ENCODE data around the gene ARL9.
A peak's percentile ranks its signal among the peaks of the same experiment; 100 is the strongest.
"Not testable (repeated sequence)": the region's sequence is repeated elsewhere in the genome, so short reads cannot be mapped to it uniquely, and the experiment has no call there.

ARL9 gene

DNA sequence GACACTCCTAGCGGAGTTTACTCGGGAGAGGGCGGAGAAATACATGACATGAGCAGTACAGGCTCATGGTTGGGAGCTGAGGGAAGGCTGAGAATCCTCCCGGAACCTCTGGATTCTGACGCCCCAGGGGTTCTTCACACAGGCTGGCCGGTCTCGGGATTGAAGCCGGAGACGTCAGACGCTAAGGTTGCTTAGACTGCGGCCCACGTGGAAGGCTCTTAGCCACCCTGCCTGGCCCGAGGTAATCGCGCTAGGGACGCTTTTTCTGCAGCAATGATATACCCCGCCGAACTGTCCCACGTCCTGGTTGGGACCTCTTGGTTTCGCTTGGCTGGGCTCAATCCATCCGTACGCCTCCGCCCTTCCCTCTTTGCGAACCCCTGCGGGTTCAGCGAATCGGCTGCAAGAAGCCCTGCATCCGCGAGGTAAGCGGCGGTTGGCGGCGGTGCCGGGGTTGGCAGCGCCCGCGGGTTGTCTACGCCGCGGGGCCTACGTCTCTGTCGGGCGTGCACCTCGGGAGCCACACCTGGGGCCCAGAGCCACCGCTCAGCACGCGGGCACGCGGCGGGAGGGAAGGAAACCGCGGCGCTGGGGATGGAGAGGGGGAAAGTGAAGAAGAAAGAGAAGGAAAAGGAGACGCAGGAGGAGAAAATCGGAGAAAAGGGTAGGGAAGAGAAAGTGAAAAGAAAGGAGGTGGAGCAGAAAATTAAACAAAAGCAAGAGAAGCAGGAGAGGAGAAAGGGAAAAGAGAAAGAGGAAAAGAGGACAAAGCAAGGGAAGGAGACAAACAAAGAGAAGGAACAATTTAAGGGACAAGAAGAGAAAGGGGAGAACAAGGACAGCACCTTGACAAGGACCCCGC, at the start of gene ARL9:
Gene ARL9, plus strand, starts transcription at position 523 of the 862 bp plus-strand sequence. Its CDS starts 72 bp downstream, at position 595.
- DNase-seq (ENCODE audit: low spot score), result peak; percentile 78

- DNase-seq (ENCODE audit: low spot score), result no peak
Measured at GRCh38 chr4:56460085-56460484, 45.5 kb upstream of the ARL9 start.

DNA sequence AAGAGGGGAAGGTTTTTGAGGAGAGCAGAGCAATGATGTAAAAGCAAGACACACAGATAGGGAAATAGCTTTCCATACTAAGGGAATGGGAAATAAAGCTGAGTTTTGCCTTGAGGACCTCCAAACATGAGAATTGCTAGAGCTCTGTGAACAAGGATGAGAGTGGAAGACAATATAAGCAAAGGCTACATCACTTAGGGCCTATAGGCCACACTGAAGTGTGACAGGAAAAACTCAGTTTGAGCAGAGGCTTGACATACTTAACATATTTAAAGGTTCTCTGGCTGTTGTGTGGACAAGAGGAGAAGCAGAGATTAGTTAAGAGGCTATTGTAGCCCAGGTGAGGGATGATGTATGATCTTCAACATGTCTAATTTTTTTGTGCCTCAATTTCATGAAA, 43.4 kb upstream of the ARL9 start:
- no peak for DNase-seq (ENCODE audit: low spot score)

GRCh38 chr4:56463711-56464110, 41.9 kb upstream of the ARL9 start:
- DNase-seq (ENCODE audit: low spot score), result no peak

GRCh38 chr4:56464581-56464980, 41.0 kb upstream of the ARL9 start:
- DNase-seq (ENCODE audit: low spot score), result no peak

GRCh38 chr4:56465599-56466295, 39.8 kb upstream of the ARL9 start:
- peak; percentile 40 for DNase-seq (ENCODE audit: low spot score)

DNA sequence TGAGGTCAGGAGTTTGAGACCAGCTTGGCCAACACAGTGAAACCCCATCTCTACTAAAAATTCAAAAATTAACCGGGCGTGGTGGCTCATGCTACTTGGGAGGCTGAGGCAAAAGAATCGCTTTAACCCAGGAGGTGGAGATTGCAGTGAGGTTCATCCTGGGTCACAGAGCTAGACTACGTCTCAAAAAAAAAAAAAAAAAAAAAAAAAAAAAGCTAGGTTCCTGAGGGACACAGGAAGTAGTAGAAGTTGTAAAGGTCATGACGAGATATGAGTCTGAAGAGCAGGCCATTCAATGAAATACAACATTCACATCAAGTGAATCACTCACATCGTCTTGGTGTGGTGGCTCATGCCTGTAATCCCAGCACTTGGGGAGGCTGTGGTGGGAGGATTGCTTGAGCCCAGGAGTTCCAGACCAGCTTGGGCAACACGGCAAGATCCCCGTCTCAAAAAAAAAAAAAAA, 39.3 kb upstream of the ARL9 start:
- not testable (repeated sequence) for DNase-seq (ENCODE audit: low spot score)

GRCh38 chr4:56466910-56467283, 38.7 kb upstream of the ARL9 start:
- DNase-seq (ENCODE audit: low spot score), result no peak

GRCh38 chr4:56467284-56468096, 38.1 kb upstream of the ARL9 start, which contains the start of gene SRP72:
TSS of gene SRP72 (plus strand) at chr4:56467617. CDS start at chr4:56467636, 19 bp downstream.
- DNase-seq (ENCODE audit: low spot score), result peak; percentile 91

GRCh38 chr4:56468097-56468422, 37.5 kb upstream of the ARL9 start:
- DNase-seq (ENCODE audit: low spot score), result peak; percentile 46

GRCh38 chr4:56469489-56470210, 35.9 kb upstream of the ARL9 start:
- DNase-seq (ENCODE audit: low spot score), result no peak

GRCh38 chr4:56475917-56476316, 29.7 kb upstream of the ARL9 start:
- no peak for DNase-seq (ENCODE audit: low spot score)

DNA sequence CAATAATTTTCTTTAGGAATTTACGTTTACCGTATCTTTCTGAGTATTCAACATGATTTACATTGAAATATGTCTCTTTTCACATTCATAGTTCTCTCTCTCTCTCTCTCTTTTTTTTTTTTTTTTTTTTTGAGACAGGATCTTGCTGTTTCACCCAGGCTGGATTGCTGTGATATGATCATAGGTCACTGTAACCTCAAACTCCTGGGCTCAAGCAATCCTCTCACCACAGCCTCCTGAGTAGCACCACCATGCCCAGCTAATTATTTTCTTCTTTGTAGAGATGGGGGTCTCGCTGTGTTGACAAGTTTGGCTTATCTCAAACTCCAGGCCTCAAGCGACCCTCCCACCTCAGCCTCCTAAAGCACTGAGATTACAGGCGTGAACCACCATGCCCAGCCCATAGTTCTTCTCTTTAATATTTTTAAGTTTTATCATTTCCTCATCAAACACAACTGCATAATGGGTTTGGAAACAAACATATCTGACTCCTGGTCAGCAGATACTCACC, 28.3 kb upstream of the ARL9 start:
- DNase-seq (ENCODE audit: low spot score), result no peak

DNA sequence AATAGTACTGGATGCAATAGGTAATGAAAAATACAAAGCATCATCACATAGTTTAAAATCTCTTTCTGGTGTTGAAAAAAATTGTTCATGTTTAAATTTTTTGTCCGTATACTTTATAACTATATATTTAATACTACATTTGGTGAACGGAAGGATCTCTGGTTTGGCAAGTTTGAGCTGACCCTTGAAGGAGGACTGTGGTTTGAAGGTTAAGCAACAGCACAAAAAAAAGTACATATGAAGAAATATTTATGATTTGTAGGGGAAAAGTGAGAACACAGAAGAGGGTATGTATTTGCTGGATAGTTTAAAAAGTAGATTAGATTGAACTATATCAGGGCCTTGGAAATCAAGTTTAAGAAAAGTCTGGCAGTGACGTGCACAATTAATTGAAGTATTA, 24.9 kb upstream of the ARL9 start:
- DNase-seq (ENCODE audit: low spot score), result no peak

- no peak for DNase-seq (ENCODE audit: low spot score)
Measured at GRCh38 chr4:56496241-56496640, 9.3 kb upstream of the ARL9 start.

- no peak for DNase-seq (ENCODE audit: low spot score)
Measured at GRCh38 chr4:56511098-56511497, 5.5 kb downstream of the ARL9 start.

- no peak for DNase-seq (ENCODE audit: low spot score)
Measured at GRCh38 chr4:56512166-56512565, 6.6 kb downstream of the ARL9 start.

DNA sequence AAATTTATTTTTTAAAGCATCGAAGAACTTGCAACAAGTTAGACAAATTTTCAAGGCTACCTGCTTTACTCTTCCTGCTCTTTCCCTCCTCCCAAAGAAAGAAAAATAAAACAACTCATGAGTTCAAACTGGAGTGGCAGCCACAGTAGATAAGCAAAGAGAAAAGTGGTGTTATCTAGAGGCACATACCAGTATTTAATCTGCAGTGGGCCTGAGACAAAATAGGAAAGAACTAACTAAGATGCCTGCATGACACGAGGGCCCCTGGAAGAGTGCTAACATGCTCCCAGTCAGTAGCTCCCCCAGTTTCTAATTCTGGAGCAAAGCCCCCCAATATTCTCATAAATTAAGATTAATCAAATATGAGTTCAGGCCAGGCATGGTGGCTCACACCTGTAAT, 7.9 kb downstream of the ARL9 start:
- DNase-seq (ENCODE audit: low spot score), result no peak

DNA sequence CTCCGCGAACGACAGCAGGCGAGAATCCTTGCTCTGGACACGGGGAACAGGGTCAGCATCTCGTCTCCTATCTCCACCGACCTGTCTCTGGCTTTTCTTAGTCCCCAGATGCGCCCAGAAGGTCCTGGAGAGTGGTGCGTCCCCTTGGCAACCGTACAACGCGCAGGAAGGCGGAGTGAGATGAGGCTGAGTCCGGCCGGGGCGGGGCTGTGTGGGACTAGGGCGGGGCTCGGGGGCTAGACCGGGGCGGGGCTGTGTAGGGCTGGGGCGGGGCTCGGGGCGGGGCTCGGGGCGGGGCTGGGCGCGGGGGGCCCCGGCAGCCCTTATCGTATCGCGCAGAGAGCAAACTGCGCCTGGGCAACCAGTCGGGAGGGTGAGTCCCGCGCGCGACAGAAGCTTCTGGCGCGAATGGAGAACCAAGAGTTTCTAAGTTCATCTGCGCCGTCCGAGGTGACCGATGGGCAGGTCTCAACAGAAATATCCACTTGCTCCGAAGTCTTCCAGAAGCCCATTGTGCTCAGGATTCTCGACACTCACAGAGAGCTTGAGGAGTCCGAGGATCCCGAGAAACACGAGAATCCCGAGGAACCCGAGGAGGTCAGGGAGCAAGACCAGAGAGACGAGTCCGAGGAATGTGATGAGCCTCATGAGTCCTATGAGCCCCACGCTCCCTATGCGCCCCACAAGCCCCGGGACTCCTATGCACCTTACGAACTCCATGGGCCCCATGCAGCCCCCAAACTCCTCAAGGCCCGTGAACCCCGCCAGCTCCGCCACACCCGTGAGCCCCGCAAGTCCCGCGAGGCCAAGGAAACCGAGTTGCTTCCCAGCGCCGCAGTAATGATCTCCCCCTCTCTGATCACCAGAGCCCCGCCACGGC, 24.9 kb downstream of the ARL9 start:
- DNase-seq (ENCODE audit: low spot score), result peak; percentile 94

GRCh38 chr4:56531149-56531770, 25.7 kb downstream of the ARL9 start:
- no peak for DNase-seq (ENCODE audit: low spot score)
